Progenitor cell of endocrine pancreas (in vitro differentiated cells): ENCODE data around the gene CTDNEP1. TPM values are rescaled to one million over a fixed set of nuclear protein-coding genes. Genes with fewer than 3 reads are reported as not detected.

Source experiments
- DNase-seq: peaks from one replicate; pipeline ENCODE4 v3.0.0; 2021; ENCODE audit warnings: low spot score; ENCODE audit not compliant: unreplicated experiment
- H3K27ac Mint-ChIP-seq: 2 replicates; pipeline ENCODE4 v1.8.0; 2021; ENCODE audit warnings: mild to moderate bottlenecking, moderate library complexity, mixed read lengths
- H3K27me3 Mint-ChIP-seq: 2 replicates; pipeline ENCODE4 v1.8.0; 2021; ENCODE audit warnings: mixed read lengths
- H3K36me3 Mint-ChIP-seq: 2 replicates; pipeline ENCODE4 v1.8.0; 2022; ENCODE audit warnings: mixed read lengths; ENCODE audit not compliant: insufficient read depth
- H3K4me1 Mint-ChIP-seq: 2 replicates; pipeline ENCODE4 v1.8.0; 2021; ENCODE audit warnings: low read depth, mixed read lengths
- H3K4me3 Mint-ChIP-seq: 2 replicates; pipeline ENCODE4 v1.8.0; 2021; ENCODE audit warnings: low read depth, mild to moderate bottlenecking, moderate library complexity, mixed read lengths
- H3K9me3 Mint-ChIP-seq: 2 replicates; pipeline ENCODE4 v1.8.0; 2021; ENCODE audit warnings: low read depth, mixed read lengths
- total RNA-seq: library from RNA; stranded (reverse); gene quantifications from 2 replicates; pipeline ENCODE4 v1.2.1, GENCODE V29; 2021
- TF ChIP-seq, protein P1 (sequence below): fragments of 200-600 bp; sonication (generic); IDR thresholded peaks from one replicate; pipeline ENCODE4 v1.5.0; 2021; ENCODE audit warnings: antibody characterized with exemption, mild to moderate bottlenecking; ENCODE audit not compliant: unreplicated experiment

The CTDNEP1 gene
- total RNA-seq, 1 donor from 2014 or later = 137 TPM

DNA sequence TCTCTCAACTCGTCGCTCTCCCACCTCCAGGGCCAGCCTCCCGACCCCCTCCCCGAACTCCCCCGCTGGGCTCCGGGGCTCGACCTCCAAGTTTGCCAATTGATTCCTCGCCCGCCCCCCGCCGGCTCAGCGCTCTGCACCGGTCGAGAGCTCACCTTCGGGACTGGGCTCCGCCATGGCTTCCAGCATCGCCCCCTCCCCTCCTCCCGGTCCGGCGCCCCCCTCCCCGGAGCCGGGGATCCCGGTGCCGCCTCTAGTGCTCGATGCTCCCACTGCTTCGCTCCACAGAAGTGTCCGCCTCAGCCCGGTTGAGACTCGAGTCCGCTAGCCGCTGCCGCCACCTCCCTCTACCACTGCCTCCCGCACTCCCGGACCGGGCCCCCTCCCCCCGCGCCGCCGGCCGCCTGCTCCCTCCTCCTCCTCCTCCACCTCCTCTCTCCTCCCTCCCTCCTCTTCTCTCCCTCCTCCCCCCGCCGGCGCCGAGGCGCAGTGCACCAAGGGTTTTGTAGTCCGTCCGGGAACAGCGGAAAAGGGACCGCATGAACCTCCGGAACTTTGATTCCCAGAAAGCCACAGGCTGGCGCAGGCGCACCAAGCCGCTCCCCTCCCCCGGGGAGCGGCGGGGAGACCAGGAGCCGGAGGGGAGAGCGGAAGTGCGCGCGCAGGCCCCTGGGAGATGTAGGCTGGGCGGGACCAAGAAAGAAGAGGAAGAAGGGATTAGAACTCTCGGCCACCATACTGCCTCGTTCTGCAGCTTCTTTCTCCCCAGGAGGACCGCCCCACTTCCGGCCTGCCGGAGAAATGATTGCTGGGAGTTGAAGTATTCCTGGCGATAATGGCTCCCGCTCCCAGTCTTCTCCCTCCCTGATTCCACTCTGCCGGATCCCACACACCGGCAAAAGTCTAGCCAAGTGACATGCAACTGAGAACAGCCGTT is 12.2 kb downstream of the CTDNEP1 start, which contains the start of gene PHF23:
PHF23 (minus strand) TSS at position 367 of the 937 bp plus-strand sequence; CDS start at position 189, 178 bp downstream.
- Mint-ChIP-seq H3K9me3 (no peaks in the 10 kb centered on the region), H3K4me1 (peaks cover 36% of the 10 kb centered on the region), H3K27me3 (no peaks in the 10 kb centered on the region), H3K36me3 (peaks cover 21% of the 10 kb centered on the region), H3K4me3 (peak within 1 kb of the TSS; percentile 97), H3K27ac (peak within 1 kb of the TSS; percentile 100)
- DNase-seq = peak; percentile 98
- TF ChIP-seq, protein P1, sequence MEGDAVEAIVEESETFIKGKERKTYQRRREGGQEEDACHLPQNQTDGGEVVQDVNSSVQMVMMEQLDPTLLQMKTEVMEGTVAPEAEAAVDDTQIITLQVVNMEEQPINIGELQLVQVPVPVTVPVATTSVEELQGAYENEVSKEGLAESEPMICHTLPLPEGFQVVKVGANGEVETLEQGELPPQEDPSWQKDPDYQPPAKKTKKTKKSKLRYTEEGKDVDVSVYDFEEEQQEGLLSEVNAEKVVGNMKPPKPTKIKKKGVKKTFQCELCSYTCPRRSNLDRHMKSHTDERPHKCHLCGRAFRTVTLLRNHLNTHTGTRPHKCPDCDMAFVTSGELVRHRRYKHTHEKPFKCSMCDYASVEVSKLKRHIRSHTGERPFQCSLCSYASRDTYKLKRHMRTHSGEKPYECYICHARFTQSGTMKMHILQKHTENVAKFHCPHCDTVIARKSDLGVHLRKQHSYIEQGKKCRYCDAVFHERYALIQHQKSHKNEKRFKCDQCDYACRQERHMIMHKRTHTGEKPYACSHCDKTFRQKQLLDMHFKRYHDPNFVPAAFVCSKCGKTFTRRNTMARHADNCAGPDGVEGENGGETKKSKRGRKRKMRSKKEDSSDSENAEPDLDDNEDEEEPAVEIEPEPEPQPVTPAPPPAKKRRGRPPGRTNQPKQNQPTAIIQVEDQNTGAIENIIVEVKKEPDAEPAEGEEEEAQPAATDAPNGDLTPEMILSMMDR = no peak

DNA sequence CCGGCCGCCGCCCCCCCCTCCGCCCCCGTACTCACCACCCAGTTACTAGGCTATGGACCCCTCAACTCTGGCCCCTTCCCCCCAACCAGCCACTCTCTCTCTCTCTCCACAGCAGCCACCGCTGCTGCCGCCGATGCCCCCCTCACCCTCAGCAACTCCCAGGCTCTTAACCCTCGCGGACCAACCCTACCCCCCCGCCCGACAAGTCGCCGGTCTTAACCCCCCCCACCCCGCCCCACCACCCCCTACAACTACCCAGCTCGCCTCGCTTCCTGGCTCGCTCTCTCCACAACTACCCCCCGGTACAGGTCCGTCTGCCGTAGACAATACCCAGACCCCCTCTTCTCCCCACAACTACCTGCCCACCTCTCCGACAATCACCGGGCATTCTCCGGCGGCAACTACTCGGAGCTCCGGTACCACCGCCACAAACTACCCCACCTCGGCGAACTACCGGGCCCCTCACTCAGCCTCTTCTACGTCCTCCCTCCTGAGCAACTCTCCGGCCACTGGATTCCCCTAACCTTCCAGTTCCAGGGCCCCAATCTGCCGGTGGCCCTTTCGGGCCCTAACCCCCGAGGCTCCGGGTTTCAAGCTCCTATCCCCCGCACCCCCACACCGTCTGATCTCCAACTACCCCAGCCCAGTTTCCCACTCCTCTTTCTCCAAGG is 13.0 kb downstream of the CTDNEP1 start:
- Mint-ChIP-seq H3K4me1 (peaks cover 39% of the 10 kb centered on the region), H3K27me3 (no peaks in the 10 kb centered on the region), H3K27ac (peak overlapping the region; percentile 100), H3K9me3 (no peaks in the 10 kb centered on the region), H3K36me3 (peaks cover 19% of the 10 kb centered on the region), H3K4me3 (peak overlapping the region; percentile 97)
- DNase-seq = no peak
- TF ChIP-seq, protein P1 = no peak

DNA sequence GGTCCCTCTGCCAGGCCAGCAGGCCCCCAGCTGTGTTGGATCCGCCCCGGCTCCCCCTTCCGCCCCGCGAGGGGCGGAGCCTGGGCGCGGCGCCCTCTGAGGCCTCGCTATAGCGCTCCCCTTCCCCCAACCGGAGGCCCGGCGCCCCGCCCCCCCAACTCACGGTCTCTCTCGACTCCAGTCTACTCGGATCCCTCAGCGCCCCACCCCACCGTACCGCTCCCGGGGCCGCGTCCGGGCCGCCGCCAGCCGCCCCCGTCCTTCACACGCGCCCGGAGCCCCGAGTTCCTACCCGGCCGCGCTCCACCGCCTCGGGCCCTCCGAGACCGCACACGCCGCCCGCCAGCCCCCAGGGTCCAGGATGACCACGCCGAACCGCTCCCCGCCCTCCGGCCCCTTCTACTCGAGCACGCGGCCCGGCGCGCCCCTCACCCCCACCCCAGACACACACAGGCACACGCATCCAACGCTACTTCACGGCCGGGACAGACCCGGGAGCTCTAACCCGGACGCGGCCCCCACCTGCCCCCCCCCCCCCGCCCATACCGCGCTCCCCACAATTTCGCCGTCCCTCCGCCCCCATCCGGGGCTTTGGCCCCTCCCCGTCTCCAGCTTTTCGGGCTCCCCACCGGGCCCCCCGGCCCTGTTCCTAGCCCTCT is 13.6 kb downstream of the CTDNEP1 start:
- Mint-ChIP-seq H3K27me3 (no peaks in the 10 kb centered on the region), H3K4me1 (peaks cover 39% of the 10 kb centered on the region), H3K4me3 (peak overlapping the region; percentile 97), H3K9me3 (no peaks in the 10 kb centered on the region), H3K36me3 (peaks cover 17% of the 10 kb centered on the region), H3K27ac (peak overlapping the region; percentile 89)
- DNase-seq = peak; percentile 63
- TF ChIP-seq, protein P1 = no peak

DNA sequence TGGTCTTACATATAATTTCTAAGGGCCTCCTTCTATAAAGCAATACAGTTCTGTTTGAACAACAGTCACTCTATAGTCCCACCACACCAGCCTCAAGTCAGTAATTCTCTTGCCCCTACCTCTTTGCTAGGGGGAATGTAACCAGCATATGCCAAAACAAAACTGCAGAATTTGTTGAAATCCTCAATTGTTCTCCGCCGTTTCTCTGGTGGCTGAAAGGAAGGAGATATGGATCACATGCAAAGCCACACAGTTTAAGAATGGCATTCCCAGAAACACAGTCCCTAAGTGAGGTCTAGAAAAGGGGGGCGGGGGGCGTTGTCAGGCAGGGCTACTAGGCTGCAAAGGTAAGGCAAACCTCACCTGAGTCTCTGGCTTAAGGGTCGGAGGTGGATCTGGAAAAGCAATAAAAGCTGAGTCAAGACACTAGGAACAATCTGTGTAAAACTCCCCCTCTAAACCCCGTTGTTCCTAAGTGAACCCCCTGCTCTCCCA is 14.2 kb downstream of the CTDNEP1 start:
- TF ChIP-seq, protein P1 = no peak
- DNase-seq = no peak
- no peaks in the 10 kb centered on the region for H3K9me3 Mint-ChIP-seq
- H3K27ac Mint-ChIP-seq = peak overlapping the region; percentile 89
- peaks cover 17% of the 10 kb centered on the region for H3K36me3 Mint-ChIP-seq
- no peaks in the 10 kb centered on the region for H3K27me3 Mint-ChIP-seq
- H3K4me1 Mint-ChIP-seq = peaks cover 42% of the 10 kb centered on the region
- H3K4me3 Mint-ChIP-seq = peak overlapping the region; percentile 97

DNA sequence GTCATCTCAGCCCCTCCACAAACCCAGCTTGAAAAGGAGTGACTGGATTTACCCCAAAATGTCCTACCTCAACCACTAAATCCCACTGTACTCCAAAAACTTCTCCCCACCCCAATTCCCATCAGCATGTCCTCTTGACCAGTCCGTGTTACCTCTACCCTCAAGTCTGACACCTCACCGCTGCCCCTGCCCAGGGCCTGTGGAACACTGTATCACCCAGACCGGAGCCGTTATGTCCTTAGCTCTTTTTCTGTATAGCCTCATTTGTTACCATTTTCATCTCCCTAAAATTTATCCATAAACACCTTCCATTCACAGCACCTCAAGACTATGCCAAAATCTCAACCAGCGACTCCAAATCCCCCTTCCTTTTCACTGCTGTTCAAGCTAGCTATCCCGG is 14.7 kb downstream of the CTDNEP1 start:
- peaks cover 20% of the 10 kb centered on the region for H3K36me3 Mint-ChIP-seq
- peaks cover 47% of the 10 kb centered on the region for H3K4me1 Mint-ChIP-seq
- DNase-seq = no peak
- no peaks in the 10 kb centered on the region for H3K9me3 Mint-ChIP-seq
- TF ChIP-seq, protein P1 = no peak
- H3K4me3 Mint-ChIP-seq = peak overlapping the region; percentile 97
- peak overlapping the region; percentile 89 for H3K27ac Mint-ChIP-seq
- no peaks in the 10 kb centered on the region for H3K27me3 Mint-ChIP-seq
